GM19238 (cell line): ENCODE results near the gene NSD2.
A peak's percentile ranks its signal among the peaks of the same experiment; 100 is the strongest.
"Not testable (repeated sequence)": the region's sequence is repeated elsewhere in the genome, so short reads cannot be mapped to it uniquely, and the experiment has no call there.

Source experiments
- DNase-seq: peaks from one replicate; pipeline ENCODE4 v3.0.0; 2011; ENCODE audit warnings: low spot score; ENCODE audit not compliant: insufficient read length

Gene NSD2

GRCh38 chr4:1841887-1842210 is 29.3 kb upstream of the NSD2 start:
- DNase-seq, result no peak

DNA sequence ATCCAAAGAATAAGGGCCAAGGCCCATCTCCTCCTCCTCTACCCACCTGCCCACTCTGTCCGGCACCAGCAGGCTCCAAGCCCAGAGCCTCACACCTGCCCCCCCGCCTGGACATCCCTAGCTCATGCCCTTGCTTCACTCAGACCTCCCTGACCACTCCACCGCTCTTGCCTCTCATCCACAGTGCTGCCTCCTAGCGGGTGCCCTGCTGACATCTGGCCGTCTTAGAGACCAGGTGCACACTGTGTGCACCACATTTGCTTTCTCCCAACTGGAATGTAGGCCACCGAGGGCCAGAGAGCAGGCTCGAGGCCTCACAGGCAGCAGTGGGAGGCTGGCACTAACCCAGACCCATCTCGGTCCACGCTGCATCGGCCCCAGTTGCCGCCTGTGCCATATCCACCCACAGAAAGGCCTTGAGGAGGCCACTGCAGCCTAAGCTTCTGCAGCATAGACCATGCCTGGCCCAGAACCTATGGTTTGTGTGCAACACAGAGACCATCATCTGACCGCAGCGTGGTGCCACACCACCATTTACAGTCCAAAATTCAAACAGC is 28.8 kb upstream of the NSD2 start:
- DNase-seq, result no peak

DNA sequence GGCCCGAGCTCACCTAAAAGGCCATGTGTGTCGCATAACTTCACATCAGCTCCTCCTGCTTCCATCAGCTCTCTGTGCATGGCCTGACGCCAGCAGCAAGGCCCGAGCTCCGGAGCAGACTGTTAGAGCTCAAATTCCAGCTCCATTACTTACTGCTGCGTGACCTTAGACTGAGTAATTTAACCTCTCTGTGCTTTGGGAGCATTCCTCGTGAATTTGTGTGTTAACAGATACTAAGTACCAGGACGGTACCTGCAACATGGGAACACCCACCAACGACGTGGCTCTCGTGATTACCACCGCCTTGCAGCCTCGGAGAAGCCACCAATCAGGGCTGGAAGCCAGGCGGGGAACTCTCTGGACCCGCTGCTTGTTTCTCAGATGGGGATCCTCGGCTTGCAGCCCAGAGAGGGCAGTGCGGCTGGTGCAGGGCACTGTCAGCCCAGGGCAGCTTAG is 28.2 kb upstream of the NSD2 start:
- no peak for DNase-seq

DNA sequence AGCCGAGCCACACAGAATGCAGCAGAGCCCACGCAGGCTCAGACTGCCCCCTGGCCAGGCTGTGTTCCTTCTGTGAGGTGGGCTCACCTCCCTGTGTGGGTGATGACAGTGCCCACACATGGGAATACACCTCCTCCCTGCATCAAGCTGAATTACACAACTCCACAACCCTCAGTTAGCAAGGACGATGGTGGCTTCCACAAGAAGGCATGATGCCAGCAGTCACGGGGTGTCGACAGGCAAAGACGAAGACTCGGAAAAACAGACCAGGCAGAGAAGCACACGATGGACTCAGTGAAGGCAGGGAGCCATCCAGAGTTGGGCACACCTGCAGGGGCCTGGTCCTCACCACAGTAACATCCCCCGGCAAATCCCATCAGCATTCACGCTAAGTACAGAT is 27.3 kb upstream of the NSD2 start:
- no peak for DNase-seq

- not testable (repeated sequence) for DNase-seq
Measured at GRCh38 chr4:1844618-1845017, 26.6 kb upstream of the NSD2 start.

DNA sequence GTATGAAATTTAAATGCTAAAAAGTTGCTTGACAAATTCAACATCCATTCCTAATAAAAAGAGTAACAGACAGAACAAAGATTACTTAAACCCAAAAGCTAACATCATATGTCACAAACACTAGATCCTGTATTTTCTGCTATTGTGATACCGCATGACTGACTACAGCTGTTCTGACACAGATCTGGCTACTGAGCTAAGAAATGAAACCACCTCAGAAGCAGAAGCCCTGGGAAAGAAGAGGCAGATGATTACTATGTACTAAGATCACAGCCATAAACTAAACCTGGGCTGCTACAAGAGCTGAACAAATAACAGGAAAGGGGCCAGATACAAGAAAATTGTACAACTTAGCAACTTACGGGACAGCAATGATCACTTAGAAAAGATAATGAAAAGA is 24.6 kb upstream of the NSD2 start:
- no peak for DNase-seq

DNA sequence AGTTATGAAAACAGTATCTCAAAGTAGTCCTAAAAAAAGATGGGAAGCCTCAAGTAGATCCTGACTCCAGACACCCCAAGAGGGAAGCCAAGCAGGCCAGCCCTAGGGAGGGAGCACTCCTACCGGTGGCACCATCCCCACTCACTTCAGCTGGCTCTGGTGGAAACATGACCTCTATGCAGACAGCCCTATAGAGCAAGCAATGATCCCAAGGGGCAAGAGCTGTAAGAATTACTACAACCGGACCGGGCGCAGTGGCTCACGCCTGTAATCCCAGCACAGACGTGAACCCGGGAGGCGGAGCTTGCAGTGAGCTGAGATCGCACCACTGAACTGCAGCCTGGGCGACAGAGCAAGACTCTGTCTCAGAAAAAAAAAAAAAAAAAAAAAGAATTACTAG is 20.9 kb upstream of the NSD2 start:
- no peak for DNase-seq

DNA sequence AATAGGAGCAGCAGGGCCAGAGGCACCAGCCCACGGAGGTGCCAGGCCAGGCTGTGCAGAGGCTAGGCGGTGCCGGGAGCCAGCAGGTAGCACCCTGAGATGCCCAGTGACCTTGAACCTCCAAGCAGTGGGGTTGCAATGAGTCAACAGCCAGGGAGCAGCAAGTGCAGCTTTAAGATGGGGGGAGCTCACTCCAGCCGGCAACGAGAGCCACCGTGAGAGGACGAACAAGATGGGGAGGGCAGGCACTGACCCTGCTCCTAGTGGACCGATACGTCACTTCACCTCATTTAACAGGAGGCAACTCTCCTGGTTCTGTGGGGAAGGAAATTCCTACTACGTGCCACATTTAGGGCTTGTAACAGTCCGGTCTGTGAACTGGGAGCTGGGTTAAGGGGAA is 20.0 kb upstream of the NSD2 start:
- DNase-seq, result no peak

DNA sequence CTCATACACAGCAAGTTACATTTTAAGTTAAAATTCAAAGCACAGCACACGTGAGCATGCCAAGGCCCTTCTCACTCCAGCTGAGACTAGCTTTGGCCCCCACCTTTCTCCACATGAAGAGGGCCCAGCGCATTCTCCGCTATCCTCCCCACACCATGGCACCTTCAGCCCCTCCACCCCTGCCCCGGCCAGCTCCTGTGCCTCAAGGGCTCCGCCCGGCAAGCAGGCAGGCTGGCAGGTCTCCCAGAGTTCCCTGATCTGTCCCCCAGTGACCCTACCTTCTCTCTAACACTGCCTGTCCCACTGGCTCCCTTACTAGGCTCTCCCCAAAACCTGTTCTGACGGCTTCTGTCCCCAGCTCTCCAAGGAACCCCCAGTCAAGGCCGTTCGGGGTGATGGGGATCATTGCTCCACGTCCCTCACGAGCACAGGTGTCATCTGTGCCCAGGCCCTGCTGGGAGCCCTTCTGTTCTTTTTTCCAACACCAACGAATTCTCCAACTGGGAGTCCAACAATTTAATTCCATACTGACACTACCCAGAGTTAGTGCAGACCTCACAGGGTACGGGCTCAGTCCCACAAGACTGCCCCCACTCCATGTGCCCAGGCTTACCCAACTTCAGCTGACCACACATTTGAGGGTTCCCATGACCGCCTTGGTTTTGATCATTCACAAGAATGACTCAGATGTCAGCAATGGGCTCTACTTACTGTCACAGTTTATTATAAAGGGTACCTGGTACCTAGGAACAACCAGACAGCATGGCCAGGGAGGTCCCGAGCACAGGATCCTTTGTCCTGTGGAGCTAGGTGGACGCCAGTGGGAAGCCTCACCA is 19.4 kb upstream of the NSD2 start:
- no peak for DNase-seq

GRCh38 chr4:1852904-1853623 is 18.1 kb upstream of the NSD2 start:
- no peak for DNase-seq

- no peak for DNase-seq
Measured at GRCh38 chr4:1854752-1855151, 16.4 kb upstream of the NSD2 start.

DNA sequence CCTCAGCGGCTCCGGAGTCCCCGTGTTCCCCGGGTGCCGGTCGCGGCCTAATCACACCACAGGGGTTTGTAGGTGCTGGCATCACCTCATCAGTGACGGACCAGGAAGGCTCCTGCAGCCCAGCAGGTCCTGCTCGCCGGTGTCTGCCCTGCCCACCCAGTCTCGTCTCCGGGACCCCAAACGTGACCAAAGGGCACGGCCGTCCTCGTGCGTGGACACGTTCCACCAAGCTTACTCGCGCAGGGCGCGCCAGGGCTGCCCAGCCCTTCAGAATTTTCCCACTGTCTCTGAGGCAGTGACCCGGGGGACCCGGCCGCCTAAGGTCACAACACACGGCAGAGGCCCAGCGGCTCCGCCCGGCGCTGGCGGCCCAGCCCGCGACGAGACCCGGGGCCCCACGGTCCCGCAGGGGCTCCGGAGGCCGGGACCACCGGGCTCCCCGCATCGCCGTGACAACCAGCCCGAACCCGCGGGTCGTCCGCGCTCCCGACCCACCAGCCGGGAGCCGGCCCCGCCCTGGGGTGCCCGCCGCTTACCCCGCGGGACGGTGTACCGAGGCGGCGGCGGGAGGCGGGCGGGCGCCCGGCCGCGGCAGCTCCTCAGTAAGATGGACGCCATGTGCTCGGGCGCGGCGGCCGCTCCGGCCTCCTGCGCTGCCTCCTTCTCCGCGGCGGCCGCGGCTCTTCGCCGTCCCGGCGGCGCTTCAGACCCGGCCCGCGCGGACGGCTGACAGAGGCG is 15.7 kb upstream of the NSD2 start:
- DNase-seq, result peak; percentile 46

DNA sequence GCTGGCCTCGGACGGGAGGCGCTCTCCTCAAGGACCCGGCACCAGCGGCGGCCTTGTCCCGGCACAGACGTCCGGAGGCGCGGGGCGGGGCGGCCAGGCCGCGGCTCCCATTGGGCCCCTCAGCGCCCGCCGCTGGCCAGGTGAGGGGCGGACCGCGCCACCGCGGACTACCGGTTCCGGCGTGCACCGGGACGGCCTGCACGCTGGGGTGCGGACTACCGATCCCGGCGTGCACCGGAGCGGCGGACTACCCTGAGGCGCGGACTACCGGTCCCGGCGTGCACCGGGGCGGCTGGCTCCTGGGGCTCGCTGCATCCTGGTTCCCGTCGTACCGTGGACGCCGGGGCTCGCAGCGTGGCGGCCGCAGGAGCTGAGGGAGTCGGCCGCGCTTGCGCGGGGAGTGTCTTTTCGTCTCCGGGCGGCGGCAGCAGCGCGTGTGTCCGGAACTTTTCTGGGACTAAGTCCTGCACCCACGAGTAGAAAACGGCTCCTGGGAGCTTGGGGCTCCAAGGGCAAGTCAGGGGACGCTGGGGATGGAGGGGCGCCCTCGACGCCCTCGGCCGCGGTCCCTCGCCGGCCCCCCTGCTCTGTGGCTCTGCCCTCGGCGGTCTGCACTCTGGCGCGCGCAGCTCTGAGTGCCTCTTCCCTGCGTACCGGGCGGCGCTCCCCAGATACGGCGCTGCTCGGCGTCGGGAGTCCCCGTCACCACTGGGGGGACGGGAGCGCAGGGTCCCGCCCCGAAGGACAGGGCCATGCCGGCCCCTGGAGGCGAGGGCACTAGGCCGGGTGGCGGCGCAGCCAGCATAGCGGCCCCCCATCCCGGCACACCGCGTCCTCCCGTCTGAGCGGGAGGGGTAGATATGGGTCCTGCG is 14.9 kb upstream of the NSD2 start, which contains the start of gene LETM1:
Gene LETM1, minus strand, starts transcription at position 86 of the 872 bp plus-strand sequence. CDS start 206 bp downstream, outside the sequence.
- DNase-seq, result peak; percentile 99

DNA sequence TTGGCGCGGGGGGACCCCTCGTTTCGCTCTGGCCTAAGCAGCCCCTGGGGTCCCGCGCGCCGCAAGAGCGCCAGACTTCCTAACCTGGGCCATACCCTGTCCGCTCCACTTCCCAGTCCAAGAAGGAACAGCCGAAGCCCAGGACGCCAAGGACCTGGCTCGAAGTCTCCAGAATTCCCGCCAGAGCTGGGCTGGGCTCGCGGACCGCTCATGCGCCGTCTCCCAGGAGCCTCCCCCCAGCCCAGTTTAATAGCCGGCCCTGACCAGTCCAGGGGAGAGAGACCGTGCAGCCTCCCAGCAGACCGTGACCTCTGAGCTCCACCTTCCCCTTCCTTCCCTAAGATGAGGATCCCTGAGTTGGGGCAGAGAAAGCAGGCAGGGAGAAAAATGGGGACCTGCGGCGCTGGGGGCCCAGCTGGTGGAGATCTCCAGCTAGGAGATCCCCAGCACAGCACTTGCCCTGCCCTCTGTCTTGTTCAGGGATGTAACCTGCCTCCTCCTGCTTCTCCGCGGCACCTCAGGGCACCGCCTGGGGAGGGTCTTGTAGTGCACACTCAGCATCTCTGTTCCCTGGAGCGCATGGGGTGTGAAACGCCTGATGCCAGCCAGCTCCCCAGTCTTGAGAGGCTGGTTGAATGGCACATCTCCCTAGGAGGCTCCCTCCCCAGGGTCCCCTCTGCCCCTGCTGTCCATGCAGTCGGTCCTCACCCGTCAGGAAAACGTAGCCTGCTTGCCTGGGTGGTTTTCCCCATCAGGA is 14.1 kb upstream of the NSD2 start:
- no peak for DNase-seq

DNA sequence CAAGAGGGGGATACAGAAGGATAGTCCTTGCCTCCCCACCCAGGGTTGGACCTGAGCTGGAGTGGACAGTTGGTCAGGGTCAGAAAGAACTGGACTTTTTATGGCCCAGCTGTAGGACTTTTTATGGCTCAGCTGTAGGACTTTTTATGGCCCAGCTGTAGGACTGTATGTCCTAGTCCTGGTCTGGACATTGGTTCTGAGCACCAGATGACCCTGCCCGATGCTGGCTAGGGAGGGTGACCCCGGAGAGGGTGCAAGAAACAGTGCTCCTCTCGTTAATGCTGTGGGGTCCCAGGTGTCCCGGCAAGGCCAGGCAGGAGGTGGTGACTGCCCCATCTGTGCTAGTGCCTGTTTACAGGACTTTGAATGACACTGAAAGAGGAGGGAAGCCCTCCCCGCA is 13.3 kb upstream of the NSD2 start:
- no peak for DNase-seq

DNA sequence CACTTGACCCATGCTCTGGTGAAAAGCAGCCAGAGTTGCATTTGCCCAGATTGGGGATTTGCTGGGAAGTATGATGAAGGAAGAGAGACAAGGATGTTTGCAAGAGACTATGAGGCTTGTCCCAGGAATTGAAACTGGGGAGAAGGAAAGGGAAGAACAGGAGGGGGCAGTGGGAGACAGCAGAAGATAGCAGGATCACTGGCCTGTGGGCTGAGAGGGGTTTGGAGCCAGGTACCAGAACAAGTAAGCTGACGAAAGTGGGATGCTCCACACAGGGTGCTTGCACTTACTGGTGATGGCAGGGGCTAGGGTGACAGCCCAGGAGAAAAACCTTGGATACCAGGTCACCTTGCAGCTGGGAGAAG is 11.8 kb upstream of the NSD2 start:
- DNase-seq, result no peak

GRCh38 chr4:1862055-1862911 is 8.9 kb upstream of the NSD2 start:
- DNase-seq, result no peak

DNA sequence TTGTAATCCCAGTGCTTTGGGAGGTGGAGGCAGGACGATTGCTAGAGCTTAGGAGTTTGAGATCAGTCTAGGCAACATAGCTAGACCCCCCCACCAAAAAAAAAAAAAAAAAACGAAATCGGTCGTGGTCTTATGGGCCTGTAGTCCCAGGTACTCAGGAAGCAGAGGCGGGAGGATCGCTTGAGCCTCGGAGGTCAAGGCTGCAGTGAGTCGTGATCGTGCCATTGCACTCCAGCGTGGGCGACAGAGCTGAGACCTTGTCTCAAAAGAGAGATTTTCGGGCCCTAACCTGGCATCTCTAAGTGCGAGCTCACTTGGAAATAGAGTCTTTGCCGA is 8.3 kb upstream of the NSD2 start:
- no peak for DNase-seq

DNA sequence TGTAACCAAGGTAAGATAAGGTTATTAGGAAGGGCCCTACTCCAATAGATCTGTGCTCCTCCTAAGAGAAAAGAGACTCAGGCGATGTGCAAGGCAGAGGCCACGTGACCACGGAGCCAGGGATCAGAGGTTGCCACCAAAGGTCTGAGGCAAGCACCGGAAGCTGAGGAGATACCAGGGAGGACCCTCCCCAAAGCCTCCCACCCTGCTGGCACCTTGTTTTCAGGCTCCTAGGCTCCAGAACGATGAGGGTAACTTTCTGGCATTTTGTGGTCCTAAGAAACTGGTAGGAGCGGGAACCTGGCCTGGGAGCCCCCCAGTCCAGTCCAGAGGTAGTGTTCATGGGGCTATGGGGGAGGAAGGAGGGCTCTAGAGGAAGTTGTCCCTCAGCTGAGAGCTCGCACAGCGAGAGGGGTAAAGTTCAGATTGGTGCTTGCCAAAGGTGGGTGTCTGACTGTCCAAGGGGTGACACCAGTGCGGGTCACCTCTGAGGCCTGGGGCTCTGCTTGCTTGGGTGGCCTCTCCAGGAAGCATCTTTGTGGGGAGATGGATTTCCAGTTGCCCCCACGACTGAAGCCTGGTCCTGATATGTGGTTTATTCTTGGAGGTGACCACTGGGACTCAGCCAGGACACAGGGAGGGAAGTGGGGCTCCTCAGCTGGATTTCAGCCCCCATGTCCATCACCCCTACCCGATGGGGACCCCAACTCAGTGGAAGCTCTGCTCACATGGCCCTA is 7.7 kb upstream of the NSD2 start:
- no peak for DNase-seq
